Left kidney (tissue), 2 donors: ENCODE data around the gene ATE1. TPM values are rescaled to one million over a fixed set of nuclear protein-coding genes. Genes with fewer than 3 reads are reported as not detected.
"Not testable (repeated sequence)": the region's sequence is repeated elsewhere in the genome, so short reads cannot be mapped to it uniquely, and the experiment has no call there.

ENCODE experiments used
- DNase-seq: peaks from one replicate; pipeline ENCODE4 v3.0.0-alpha.2; 2013
- polyA plus RNA-seq: library from polyadenylated mRNA; unstranded; fragments of 120-200 nt; gene quantifications from one replicate; pipeline ENCODE4 v1.2.1, GENCODE V29; 2013; ENCODE audit not compliant: insufficient read length

ATE1 gene
- polyA plus RNA-seq, 1 donor = 38.7 TPM

- no peak for DNase-seq
These were observed 95.2 kb downstream of the ATE1 start for GRCh38 chr10:121832647-121833046.

- no peak for DNase-seq
These were observed 96.1 kb downstream of the ATE1 start for GRCh38 chr10:121831777-121832176.

- DNase-seq = no peak
These were observed 96.6 kb downstream of the ATE1 start for GRCh38 chr10:121831237-121831636.

GRCh38 chr10:121830101-121830500, 97.7 kb downstream of the ATE1 start:
- DNase-seq = no peak

- no peak for DNase-seq
These were observed 99.8 kb downstream of the ATE1 start for GRCh38 chr10:121828045-121828444.

GRCh38 chr10:121826773-121827172, 101.1 kb downstream of the ATE1 start:
- DNase-seq = not testable (repeated sequence)

GRCh38 chr10:121823993-121824463, 103.8 kb downstream of the ATE1 start:
- DNase-seq = peak; percentile 49

GRCh38 chr10:121822724-121823123, 105.1 kb downstream of the ATE1 start:
- no peak for DNase-seq

GRCh38 chr10:121822180-121822579, 105.7 kb downstream of the ATE1 start:
- DNase-seq = no peak

GRCh38 chr10:121819049-121819448, 108.8 kb downstream of the ATE1 start:
- no peak for DNase-seq

- DNase-seq = no peak
These were observed 109.2 kb downstream of the ATE1 start for GRCh38 chr10:121818599-121818998.

GRCh38 chr10:121816197-121816596, 111.6 kb downstream of the ATE1 start:
- DNase-seq = no peak

- DNase-seq = no peak
These were observed 114.0 kb downstream of the ATE1 start for GRCh38 chr10:121813857-121814256.

- DNase-seq = no peak
These were observed 114.5 kb downstream of the ATE1 start for GRCh38 chr10:121813211-121813815.

- DNase-seq = no peak
These were observed 115.8 kb downstream of the ATE1 start for GRCh38 chr10:121812031-121812430.

- DNase-seq = no peak
These were observed 116.4 kb downstream of the ATE1 start for GRCh38 chr10:121811386-121811785.

- DNase-seq = no peak
These were observed 119.0 kb downstream of the ATE1 start for GRCh38 chr10:121808835-121809234.

GRCh38 chr10:121804460-121804859, 123.4 kb downstream of the ATE1 start:
- no peak for DNase-seq

GRCh38 chr10:121803611-121804010, 124.2 kb downstream of the ATE1 start:
- DNase-seq = no peak

- peak; percentile 22 for DNase-seq
These were observed 127.0 kb downstream of the ATE1 start for GRCh38 chr10:121800831-121801230.

GRCh38 chr10:121800146-121800545, 127.7 kb downstream of the ATE1 start:
- no peak for DNase-seq

- no peak for DNase-seq
These were observed 130.3 kb downstream of the ATE1 start for GRCh38 chr10:121797490-121797889.

- no peak for DNase-seq
These were observed 131.5 kb downstream of the ATE1 start for GRCh38 chr10:121796342-121796741.

GRCh38 chr10:121792198-121792597, 135.6 kb downstream of the ATE1 start:
- DNase-seq = no peak

- DNase-seq = no peak
These were observed 136.1 kb downstream of the ATE1 start for GRCh38 chr10:121791761-121792160.
